HFF-Myc (cell line): ENCODE results near the gene NCEH1.

Source experiments
- DNase-seq: peaks from one replicate; pipeline ENCODE4 v3.0.0-alpha.2; 2011; ENCODE audit warnings: low read depth; ENCODE audit errors: extremely low read depth
- H3K4me3 ChIP-seq: replicated peaks from 2 replicates; pipeline ENCODE4 v1.5.1; 2011; ENCODE audit warnings: low read depth, mild to moderate bottlenecking, control low read depth, low read length
- TF ChIP-seq, protein P1 (sequence below): IDR thresholded peaks from 2 replicates; pipeline ENCODE4 v1.5.1; 2012; ENCODE audit warnings: mild to moderate bottlenecking, low read depth, low read length, control low read depth; ENCODE audit errors: missing control alignments

Gene NCEH1

GRCh38 chr3:172608575-172608974 is 102.3 kb downstream of the NCEH1 start:
- TF ChIP-seq, protein P1, sequence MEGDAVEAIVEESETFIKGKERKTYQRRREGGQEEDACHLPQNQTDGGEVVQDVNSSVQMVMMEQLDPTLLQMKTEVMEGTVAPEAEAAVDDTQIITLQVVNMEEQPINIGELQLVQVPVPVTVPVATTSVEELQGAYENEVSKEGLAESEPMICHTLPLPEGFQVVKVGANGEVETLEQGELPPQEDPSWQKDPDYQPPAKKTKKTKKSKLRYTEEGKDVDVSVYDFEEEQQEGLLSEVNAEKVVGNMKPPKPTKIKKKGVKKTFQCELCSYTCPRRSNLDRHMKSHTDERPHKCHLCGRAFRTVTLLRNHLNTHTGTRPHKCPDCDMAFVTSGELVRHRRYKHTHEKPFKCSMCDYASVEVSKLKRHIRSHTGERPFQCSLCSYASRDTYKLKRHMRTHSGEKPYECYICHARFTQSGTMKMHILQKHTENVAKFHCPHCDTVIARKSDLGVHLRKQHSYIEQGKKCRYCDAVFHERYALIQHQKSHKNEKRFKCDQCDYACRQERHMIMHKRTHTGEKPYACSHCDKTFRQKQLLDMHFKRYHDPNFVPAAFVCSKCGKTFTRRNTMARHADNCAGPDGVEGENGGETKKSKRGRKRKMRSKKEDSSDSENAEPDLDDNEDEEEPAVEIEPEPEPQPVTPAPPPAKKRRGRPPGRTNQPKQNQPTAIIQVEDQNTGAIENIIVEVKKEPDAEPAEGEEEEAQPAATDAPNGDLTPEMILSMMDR = no peak
- DNase-seq = no peak
- H3K4me3 ChIP-seq = no peak overlapping the region

DNA sequence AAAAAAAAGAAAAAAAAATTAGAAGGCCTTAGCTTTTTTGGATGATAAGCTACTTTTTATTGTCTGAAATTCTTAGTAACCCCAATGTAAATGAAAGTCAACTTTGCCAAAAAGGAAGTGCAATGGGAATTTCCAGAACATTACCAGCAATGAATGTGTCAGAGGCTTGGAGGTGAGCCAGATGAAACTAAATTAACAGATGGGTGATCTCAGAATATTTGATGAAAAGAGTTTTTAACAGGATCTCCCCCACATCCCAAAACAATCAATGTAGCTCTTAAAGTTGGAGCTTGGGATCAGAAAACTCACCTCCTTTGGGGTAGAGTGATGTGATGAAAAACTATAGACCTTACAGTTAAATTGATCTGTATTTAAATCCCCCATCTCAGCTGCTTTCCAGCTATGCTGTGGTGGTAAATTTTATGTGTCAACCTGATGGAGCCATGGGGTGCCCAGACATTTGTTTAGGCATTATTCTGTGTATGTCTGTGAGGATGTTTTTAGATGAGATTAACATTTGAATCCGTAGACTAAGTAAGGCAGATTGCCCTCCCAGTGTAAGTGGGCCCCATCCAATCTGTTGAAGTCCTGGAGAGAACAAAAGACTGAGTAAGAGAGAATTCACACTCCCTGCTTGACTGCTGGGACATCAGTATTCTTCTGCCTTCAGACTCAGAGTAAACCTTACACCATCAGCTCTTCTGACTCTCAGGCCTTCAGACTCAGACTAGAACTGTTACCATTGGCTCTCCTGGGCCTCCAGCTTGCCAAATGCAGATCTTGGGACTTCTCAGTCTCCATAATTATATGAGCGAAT is 103.4 kb downstream of the NCEH1 start:
- peak; percentile 41 for DNase-seq
- TF ChIP-seq, protein P1 = no peak

DNA sequence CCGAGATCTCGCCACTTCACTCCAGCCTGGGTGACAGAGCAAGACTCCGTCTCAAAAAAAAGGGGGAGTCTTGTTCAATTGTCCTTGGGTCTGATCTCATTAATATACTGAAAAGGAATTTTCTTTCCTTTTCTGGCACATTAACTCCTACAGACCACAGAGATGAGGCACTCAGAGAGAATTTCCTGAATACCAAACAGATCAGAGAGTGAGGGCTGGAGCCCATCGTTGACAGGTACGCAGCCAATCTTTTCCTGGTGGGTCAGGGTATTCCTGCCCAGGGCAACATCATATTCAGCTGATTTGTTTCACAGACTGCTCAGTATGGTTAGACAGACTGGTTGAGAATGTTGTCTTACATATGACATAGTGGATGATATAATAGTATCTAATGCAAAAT is 104.8 kb downstream of the NCEH1 start:
- H3K4me3 ChIP-seq = no peak overlapping the region
- TF ChIP-seq, protein P1 = no peak
- DNase-seq = no peak

More for the DNA sequence above, 103.4 kb downstream of the NCEH1 start:
- no peak overlapping the region for H3K4me3 ChIP-seq

- H3K4me3 ChIP-seq = no peak overlapping the region
- no peak for DNase-seq
- TF ChIP-seq, protein P1 = no peak
Observed at GRCh38 chr3:172604895-172605646, 105.8 kb downstream of the NCEH1 start.

- TF ChIP-seq, protein P1 = no peak
- no peak overlapping the region for H3K4me3 ChIP-seq
- DNase-seq = no peak
Observed at GRCh38 chr3:172601066-172601832, 109.6 kb downstream of the NCEH1 start.

GRCh38 chr3:172600644-172601065 is 110.2 kb downstream of the NCEH1 start:
- TF ChIP-seq, protein P1 = no peak
- no peak overlapping the region for H3K4me3 ChIP-seq
- no peak for DNase-seq
